ENCODE measurements around the gene SCPEP1.
"Not testable (repeated sequence)": the region's sequence is repeated elsewhere in the genome, so short reads cannot be mapped to it uniquely, and the experiment has no call there.

SCPEP1 gene

GRCh38 chr17:56960596-56961538 is 17.1 kb upstream of the SCPEP1 start, which contains the start of gene COIL:
TSS of gene COIL (minus strand) at chr17:56961050. CDS start at chr17:56961019, 31 bp downstream.
- peak; percentile 93 for DNase-seq (ENCODE audit: low spot score)
- peak; percentile 98 for TF ChIP-seq CTCF (IDR thresholded peaks at IDR 0.05; ENCODE audit: borderline replicate concordance, control extremely low read depth, extremely low read depth, insufficient read depth, missing control alignments)
- in situ Hi-C loops (cut with MboI; ENCODE audit: low sequenced_read_pairs, unreplicated experiment): no loop called here

- in situ Hi-C loops (cut with MboI; ENCODE audit: low sequenced_read_pairs, unreplicated experiment); DNase-seq (ENCODE audit: low spot score): not testable (repeated sequence)
Observed at GRCh38 chr17:56965241-56965640, 12.7 kb upstream of the SCPEP1 start.

GRCh38 chr17:56965681-56966080 is 12.2 kb upstream of the SCPEP1 start:
- in situ Hi-C loops (cut with MboI; ENCODE audit: low sequenced_read_pairs, unreplicated experiment); DNase-seq (ENCODE audit: low spot score): not testable (repeated sequence)

- DNase-seq (ENCODE audit: low spot score): no peak
- in situ Hi-C loops (cut with MboI; ENCODE audit: low sequenced_read_pairs, unreplicated experiment): no loop called here
- no peak for TF ChIP-seq CTCF (IDR thresholded peaks at IDR 0.05; ENCODE audit: borderline replicate concordance, control extremely low read depth, extremely low read depth, insufficient read depth, missing control alignments)
Observed at GRCh38 chr17:56966338-56966737, 11.6 kb upstream of the SCPEP1 start.

- TF ChIP-seq CTCF (IDR thresholded peaks at IDR 0.05; ENCODE audit: borderline replicate concordance, control extremely low read depth, extremely low read depth, insufficient read depth, missing control alignments): no peak
- in situ Hi-C loops (cut with MboI; ENCODE audit: low sequenced_read_pairs, unreplicated experiment): no loop called here
- DNase-seq (ENCODE audit: low spot score): no peak
Observed at GRCh38 chr17:56970974-56971373, 7.0 kb upstream of the SCPEP1 start.

GRCh38 chr17:56972111-56972730 is 5.7 kb upstream of the SCPEP1 start:
- no peak for TF ChIP-seq CTCF (IDR thresholded peaks at IDR 0.05; ENCODE audit: borderline replicate concordance, control extremely low read depth, extremely low read depth, insufficient read depth, missing control alignments)
- in situ Hi-C loops (cut with MboI; ENCODE audit: low sequenced_read_pairs, unreplicated experiment): no loop called here
- DNase-seq (ENCODE audit: low spot score): no peak

- in situ Hi-C loops (cut with MboI; ENCODE audit: low sequenced_read_pairs, unreplicated experiment): no loop called here
- DNase-seq (ENCODE audit: low spot score): no peak
- TF ChIP-seq CTCF (IDR thresholded peaks at IDR 0.05; ENCODE audit: borderline replicate concordance, control extremely low read depth, extremely low read depth, insufficient read depth, missing control alignments): no peak
Observed at GRCh38 chr17:56973520-56973919, 4.4 kb upstream of the SCPEP1 start.

All from GM13976 (cell line).